Measurements from ENCODE around the gene IL17RB. TPM values are rescaled to one million over a fixed set of nuclear protein-coding genes. Genes with fewer than 3 reads are reported as not detected.

Gene IL17RB
- total and polyA plus RNA-seq, 2 of the 4 experiments (the other 2 are of a cell fraction), result under 0.01 TPM; not detected in 1

GRCh38 chr3:53887446-53887845, 41.1 kb downstream of the IL17RB start:
- Histone ChIP-seq H2BK15ac (ENCODE audit: low read depth, low read length) (no peak overlapping the region), H3K36me3 (ENCODE audit: control insufficient read depth, insufficient read depth, low read length) (peaks cover 8% of the 10 kb centered on the region), H3K56ac (ENCODE audit: extremely low read depth, insufficient read depth, low read length) (no peak overlapping the region), H3K23ac (ENCODE audit: low read depth, low read length) (no peak overlapping the region), H4K91ac (ENCODE audit: insufficient read depth, low read depth, low read length) (no peak overlapping the region), H3K9me1 (ENCODE audit: insufficient read depth, low read length) (no peaks in the 10 kb centered on the region), H3K4me3 (ENCODE audit: insufficient read depth, low read depth, low read length) (no peak overlapping the region), H3K27me3 (ENCODE audit: control insufficient read depth, insufficient read depth, low read length) (no peaks in the 10 kb centered on the region), H2AK5ac (ENCODE audit: low read depth, low read length) (no peak overlapping the region), H3K18ac (ENCODE audit: low read depth, low read length) (no peak overlapping the region), H3K4me1 (ENCODE audit: control insufficient read depth, insufficient read depth, low read length) (peaks cover 2% of the 10 kb centered on the region; the same call in 1 of the 2 replicates), H4K5ac (ENCODE audit: low read depth, low read length) (no peak overlapping the region), H4K20me1 (ENCODE audit: insufficient read depth, low read length) (no peaks in the 10 kb centered on the region), H3K4me2 (ENCODE audit: low read depth, low read length) (no peak overlapping the region), H2AFZ (replicated peaks; ENCODE audit: low read length, poor library complexity) (no peak overlapping the region), H2BK5ac (ENCODE audit: low read depth, low read length, poor library complexity, severe bottlenecking) (no peak overlapping the region), H2BK120ac (ENCODE audit: low read depth, low read length) (no peak overlapping the region), H3K14ac (replicated peaks; ENCODE audit: low read depth, low read length) (no peak overlapping the region), H4K8ac (ENCODE audit: low read depth in 2 of 2, low read length in 2 of 2) (no peak overlapping the region), H2AK9ac (replicated peaks; ENCODE audit: low read depth, low read length, poor library complexity) (no peak overlapping the region), H3K9ac (ENCODE audit: low read depth, low read length) (no peak overlapping the region), H3K9me3 (ENCODE audit: control insufficient read depth, insufficient read depth, low read length) (no peaks in the 10 kb centered on the region), H3K27ac (ENCODE audit: insufficient read depth, low read length) (no peak overlapping the region), H3K79me1 (ENCODE audit: low read depth in 1 of 2, low read length in 2 of 2) (peaks cover 6 to 33% of the 10 kb centered on the region in 2 experiments; a peak in 3 of 4 replicates), H3K4ac (ENCODE audit: low read depth, low read length) (no peak overlapping the region), H2BK20ac (ENCODE audit: low read depth, low read length) (no peak overlapping the region)
- TF ChIP-seq FOS (IDR thresholded peaks at IDR 0.05; ENCODE audit: low read depth, low read length) (no peak), RAD21 (IDR thresholded peaks at IDR 0.05; ENCODE audit: low read length) (no peak), CTCF (conservative IDR thresholded peaks at IDR 0.05; ENCODE audit: low read depth, low read length) (no peak), RCOR1 (IDR thresholded peaks at IDR 0.05; ENCODE audit: insufficient replicate concordance, low read length) (no peak), SMC3 (IDR thresholded peaks at IDR 0.05; ENCODE audit: low read depth, low read length) (no peak), CEBPB (IDR thresholded peaks at IDR 0.05; ENCODE audit: low read depth, low read length) (no peak), ELK1 (IDR thresholded peaks at IDR 0.05; ENCODE audit: borderline replicate concordance, low read depth, low read length) (no peak), USF2 (IDR thresholded peaks at IDR 0.05; ENCODE audit: low read depth, low read length) (no peak), RFX5 (IDR thresholded peaks at IDR 0.05; ENCODE audit: low read depth, low read length) (no peak), CHD1 (IDR thresholded peaks at IDR 0.05; ENCODE audit: low read depth, low read length) (no peak), MAZ (IDR thresholded peaks at IDR 0.05; ENCODE audit: borderline replicate concordance, low read depth, low read length) (no peak), NFE2L2 (IDR thresholded peaks at IDR 0.05; ENCODE audit: low read depth, low read length) (no peak)
- ATAC-seq (ENCODE audit: low read depth) (no peak), DNase-seq (no peak)
- dilution Hi-C loops (cut with HindIII; ENCODE audit: low sequenced_read_pairs, unreplicated experiment) (no loop called here), in situ Hi-C loops (cut with MboI; ENCODE audit: low sequenced_read_pairs) (loop anchor here (25.0 kb wide), 1 partner anchor 600 kb away; no protein-coding TSS in a partner anchor), intact Hi-C loops (cut with micrococcal nuclease) (loop anchor here (10.0 kb wide), 1 partner anchor 543 kb away; the partner anchor contains the start of gene DCP1A)
- no TSS peak for BruUV-seq (replicated peaks)
- POLR2A ChIA-PET (ENCODE audit: unreplicated experiment), result no interaction called here
- CTCF ChIA-PET, result no interaction called here

Measured in IMR-90 (cell line).